Measurements from ENCODE around the gene NAA10.
"Not testable (repeated sequence)": the region's sequence is repeated elsewhere in the genome, so short reads cannot be mapped to it uniquely, and the experiment has no call there.

Gene NAA10

DNA sequence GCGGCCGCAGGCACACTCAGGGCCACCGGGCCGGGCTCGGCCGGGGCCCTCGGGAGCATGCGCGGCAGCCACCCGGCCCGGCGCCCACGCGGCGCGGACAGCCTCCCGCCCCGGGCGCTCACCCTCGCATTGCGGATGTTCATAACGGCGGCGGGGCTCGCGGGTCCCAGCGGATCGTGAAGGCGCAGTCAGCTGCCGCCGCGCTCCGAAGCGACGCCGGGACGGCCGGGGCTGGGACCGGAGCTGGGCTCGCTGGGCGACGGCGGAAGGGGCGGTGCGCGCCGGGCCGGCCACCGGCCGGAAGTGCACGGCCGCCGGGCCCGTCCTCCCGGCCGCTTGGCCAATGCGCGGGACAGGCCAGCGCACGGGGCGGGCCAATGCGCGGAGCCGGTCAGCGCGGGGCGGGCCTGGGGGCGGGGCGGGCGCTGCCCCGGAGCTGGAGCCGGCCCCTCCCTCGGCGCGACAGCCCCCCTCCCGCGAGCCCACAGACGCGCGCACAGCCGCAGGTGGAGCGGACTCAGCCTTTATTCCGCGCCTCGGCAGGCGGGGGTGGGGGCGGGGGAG lies at the start of gene NAA10:
Gene NAA10, minus strand, starts transcription at position 276 of the 564 bp plus-strand sequence. Its CDS starts 133 bp downstream, at position 143.
- Mint-ChIP-seq H3K27me3 (ENCODE audit: low read depth) (no peaks in the 10 kb centered on the region), H3K4me1 (ENCODE audit: low read depth) (peaks cover 9% of the 10 kb centered on the region), H3K4me3 (peak within 1 kb of the TSS; percentile 81), H3K36me3 (ENCODE audit: low read depth) (peaks cover 11% of the 10 kb centered on the region), H3K9me3 (no peaks in the 10 kb centered on the region), H3K27ac (peak within 1 kb of the TSS; percentile 45)

DNA sequence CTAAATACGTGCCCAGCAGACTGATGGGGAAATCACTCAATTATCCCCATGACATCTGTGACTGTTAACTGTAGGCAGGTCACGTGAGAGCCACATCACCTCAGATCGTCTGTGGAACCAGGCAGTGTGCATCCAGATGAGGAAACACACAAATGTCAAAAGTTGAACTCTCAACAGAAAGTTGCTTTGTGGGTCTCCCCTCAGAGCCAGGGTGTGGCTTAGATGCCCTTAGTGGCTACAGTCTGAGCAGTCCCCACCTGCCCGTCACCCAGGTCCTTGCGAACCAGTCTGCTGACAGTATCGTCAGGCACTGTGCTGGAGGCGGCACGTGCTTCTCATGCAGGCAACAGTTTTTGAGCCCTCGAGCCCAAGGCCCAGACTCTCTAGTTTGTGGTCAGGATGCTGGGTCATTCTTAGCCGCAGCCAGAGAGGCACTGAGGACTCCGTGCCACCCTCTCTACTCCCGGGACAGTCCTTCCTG lies 48.5 kb upstream of the NAA10 start:
- H3K9me3 Mint-ChIP-seq, result no peaks in the 10 kb centered on the region
- peaks cover 33% of the 10 kb centered on the region for H3K4me1 Mint-ChIP-seq (ENCODE audit: low read depth)
- peak overlapping the region; percentile 94 for H3K27ac Mint-ChIP-seq
- peaks cover 3% of the 10 kb centered on the region for H3K36me3 Mint-ChIP-seq (ENCODE audit: low read depth)
- H3K27me3 Mint-ChIP-seq (ENCODE audit: low read depth), result no peaks in the 10 kb centered on the region
- peak overlapping the region; percentile 58 for H3K4me3 Mint-ChIP-seq

DNA sequence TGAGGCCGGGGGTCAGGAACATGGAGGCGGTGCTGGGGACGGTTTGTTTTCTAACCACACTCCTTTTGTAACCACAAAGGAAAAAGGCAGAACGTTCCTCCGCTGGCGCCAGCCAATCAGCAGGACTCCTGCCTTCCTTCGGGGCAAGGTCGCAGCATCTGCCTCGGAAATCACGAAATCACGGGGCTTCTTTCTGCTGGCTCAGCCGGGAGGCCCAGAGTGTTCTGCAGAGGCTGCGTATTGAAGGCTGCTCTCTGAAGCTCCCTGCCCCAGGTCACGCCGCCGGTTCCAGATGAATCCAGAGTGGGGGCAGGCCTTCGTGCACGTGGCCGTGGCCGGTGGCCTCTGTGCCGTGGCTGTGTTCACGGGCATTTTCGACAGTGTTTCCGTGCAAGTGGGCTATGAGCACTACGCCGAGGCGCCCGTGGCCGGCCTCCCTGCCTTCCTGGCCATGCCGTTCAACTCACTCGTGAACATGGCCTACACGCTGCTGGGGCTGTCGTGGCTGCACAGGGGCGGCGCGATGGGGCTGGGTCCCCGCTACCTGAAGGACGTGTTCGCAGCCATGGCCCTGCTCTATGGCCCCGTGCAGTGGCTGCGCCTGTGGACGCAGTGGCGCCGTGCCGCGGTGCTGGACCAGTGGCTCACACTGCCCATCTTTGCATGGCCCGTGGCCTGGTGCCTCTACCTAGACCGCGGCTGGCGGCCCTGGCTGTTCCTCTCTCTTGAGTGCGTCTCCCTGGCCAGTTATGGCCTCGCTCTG lies 47.1 kb upstream of the NAA10 start:
- Mint-ChIP-seq H3K36me3 (ENCODE audit: low read depth) (peaks cover 3% of the 10 kb centered on the region), H3K9me3 (no peaks in the 10 kb centered on the region), H3K4me3 (peak overlapping the region; percentile 65), H3K27me3 (ENCODE audit: low read depth) (no peaks in the 10 kb centered on the region), H3K27ac (peak overlapping the region; percentile 94), H3K4me1 (ENCODE audit: low read depth) (peaks cover 33% of the 10 kb centered on the region)

- H3K9me3 Mint-ChIP-seq, result no peaks in the 10 kb centered on the region
- peaks cover 3% of the 10 kb centered on the region for H3K36me3 Mint-ChIP-seq (ENCODE audit: low read depth)
- no peaks in the 10 kb centered on the region for H3K27me3 Mint-ChIP-seq (ENCODE audit: low read depth)
- H3K27ac Mint-ChIP-seq, result peak overlapping the region; percentile 94
- peak overlapping the region; percentile 65 for H3K4me3 Mint-ChIP-seq
- H3K4me1 Mint-ChIP-seq (ENCODE audit: low read depth), result peaks cover 33% of the 10 kb centered on the region
These were observed 46.4 kb upstream of the NAA10 start for GRCh38 chrX:153981231-153981630.

DNA sequence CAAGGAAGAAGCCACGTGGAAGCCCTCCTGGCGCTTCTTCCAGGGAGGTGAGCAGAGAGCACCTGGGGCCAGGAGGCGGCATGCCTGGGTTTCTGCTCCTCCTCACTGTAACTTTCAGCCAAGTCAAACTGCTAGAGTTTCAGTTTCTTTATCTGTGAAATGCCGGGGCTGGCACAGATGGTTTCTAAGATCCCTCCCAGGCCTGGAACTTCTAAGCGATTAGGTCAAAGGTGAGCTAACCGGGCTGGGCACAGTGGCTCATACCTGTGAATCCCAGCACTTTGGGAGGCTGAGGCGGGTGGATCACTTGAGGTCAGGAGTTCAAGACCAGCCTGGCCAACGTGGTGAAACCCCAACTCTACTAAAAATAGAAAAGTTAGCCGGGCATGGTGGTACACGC lies 45.6 kb upstream of the NAA10 start:
- not testable (repeated sequence) for H3K27me3 Mint-ChIP-seq (ENCODE audit: low read depth); H3K36me3 Mint-ChIP-seq (ENCODE audit: low read depth); H3K9me3 Mint-ChIP-seq
- Mint-ChIP-seq H3K4me1 (ENCODE audit: low read depth) (peaks cover 33% of the 10 kb centered on the region), H3K4me3 (peak overlapping the region; percentile 69), H3K27ac (peak overlapping the region; percentile 91)

DNA sequence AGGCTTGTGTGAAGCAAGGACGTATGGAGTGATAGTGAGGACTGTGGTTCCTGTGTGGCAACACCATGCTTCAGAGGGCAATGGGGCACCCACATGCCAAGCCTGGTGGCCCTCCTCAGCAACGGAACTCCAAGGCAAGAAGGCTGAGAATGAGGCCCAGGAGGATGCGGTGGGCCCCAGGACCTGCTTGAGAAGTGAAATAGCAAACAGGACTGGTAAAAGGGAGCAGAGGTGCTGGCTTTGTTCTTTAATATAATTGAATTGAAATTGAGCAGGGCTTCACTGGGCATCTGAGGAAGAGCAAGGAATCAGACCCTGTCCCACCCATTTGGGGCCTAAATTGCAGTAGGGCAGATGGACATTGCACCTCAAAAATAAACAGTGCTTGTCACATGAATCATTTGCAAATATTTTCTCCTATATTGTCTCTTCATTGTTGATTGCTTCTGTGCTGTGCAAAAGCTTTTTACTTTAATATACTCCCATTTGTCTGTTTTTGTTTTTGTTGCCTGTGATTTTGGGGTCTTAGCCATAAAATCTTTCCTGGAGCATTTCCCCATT lies 40.0 kb upstream of the NAA10 start:
- Mint-ChIP-seq H3K4me1 (ENCODE audit: low read depth) (peaks cover 12% of the 10 kb centered on the region), H3K27me3 (ENCODE audit: low read depth) (no peaks in the 10 kb centered on the region), H3K4me3 (no peak overlapping the region), H3K36me3 (ENCODE audit: low read depth) (peaks cover 4% of the 10 kb centered on the region), H3K9me3 (no peaks in the 10 kb centered on the region), H3K27ac (peak overlapping the region; percentile 94)

DNA sequence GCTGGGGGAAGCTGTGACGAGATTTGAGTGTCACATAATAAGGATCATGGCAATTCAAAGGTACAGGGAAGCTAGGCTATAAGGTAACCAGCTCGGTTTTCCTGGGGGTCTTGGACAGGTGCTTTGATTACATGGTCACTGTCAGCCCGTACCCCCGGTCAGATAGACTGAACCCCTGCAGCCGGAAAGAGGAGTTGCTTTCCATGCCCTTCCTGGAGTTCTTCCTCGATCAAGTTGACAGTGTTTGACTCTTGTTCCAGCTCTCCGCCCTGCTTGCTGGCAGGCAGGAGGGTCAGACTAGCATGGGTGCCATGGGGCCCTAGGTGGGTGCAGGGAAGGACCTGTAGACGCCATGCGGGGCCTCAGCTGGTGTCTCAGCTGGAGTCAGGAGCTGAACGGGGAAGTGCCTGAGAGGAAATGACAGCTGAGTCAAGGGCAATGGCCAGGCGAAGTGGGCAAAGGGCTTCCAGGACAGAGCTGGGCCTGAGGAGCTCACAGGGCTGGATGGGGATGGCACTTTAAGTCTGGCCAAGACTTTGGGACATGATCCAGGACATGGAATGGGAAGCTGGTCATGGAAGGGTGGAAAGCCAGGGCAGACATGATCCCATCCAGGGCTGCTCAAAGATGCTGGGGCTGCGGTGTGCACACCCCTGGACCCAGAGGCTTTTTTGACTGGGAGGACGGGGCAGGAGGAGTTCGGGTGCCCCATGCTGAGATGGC lies 39.3 kb upstream of the NAA10 start:
- H3K36me3 Mint-ChIP-seq (ENCODE audit: low read depth), result peaks cover 9% of the 10 kb centered on the region
- H3K4me1 Mint-ChIP-seq (ENCODE audit: low read depth), result peaks cover 12% of the 10 kb centered on the region
- H3K4me3 Mint-ChIP-seq, result peak overlapping the region; percentile 85
- peak overlapping the region; percentile 94 for H3K27ac Mint-ChIP-seq
- H3K27me3 Mint-ChIP-seq (ENCODE audit: low read depth), result no peaks in the 10 kb centered on the region
- no peaks in the 10 kb centered on the region for H3K9me3 Mint-ChIP-seq

- Mint-ChIP-seq H3K27ac (peak overlapping the region; percentile 94), H3K27me3 (ENCODE audit: low read depth) (no peaks in the 10 kb centered on the region), H3K9me3 (no peaks in the 10 kb centered on the region), H3K4me1 (ENCODE audit: low read depth) (peaks cover 12% of the 10 kb centered on the region), H3K4me3 (peak overlapping the region; percentile 85), H3K36me3 (ENCODE audit: low read depth) (peaks cover 9% of the 10 kb centered on the region)
These were observed 38.5 kb upstream of the NAA10 start for GRCh38 chrX:153973127-153974002.

GRCh38 chrX:153972368-153973126 lies 37.7 kb upstream of the NAA10 start, which contains the start of gene TMEM187:
TSS of gene TMEM187 (plus strand) at chrX:153972754. CDS start at chrX:153982063, 9,309 bp downstream.
- no peaks in the 10 kb centered on the region for H3K27me3 Mint-ChIP-seq (ENCODE audit: low read depth)
- H3K4me3 Mint-ChIP-seq, result peak within 1 kb of the TSS; percentile 100

DNA sequence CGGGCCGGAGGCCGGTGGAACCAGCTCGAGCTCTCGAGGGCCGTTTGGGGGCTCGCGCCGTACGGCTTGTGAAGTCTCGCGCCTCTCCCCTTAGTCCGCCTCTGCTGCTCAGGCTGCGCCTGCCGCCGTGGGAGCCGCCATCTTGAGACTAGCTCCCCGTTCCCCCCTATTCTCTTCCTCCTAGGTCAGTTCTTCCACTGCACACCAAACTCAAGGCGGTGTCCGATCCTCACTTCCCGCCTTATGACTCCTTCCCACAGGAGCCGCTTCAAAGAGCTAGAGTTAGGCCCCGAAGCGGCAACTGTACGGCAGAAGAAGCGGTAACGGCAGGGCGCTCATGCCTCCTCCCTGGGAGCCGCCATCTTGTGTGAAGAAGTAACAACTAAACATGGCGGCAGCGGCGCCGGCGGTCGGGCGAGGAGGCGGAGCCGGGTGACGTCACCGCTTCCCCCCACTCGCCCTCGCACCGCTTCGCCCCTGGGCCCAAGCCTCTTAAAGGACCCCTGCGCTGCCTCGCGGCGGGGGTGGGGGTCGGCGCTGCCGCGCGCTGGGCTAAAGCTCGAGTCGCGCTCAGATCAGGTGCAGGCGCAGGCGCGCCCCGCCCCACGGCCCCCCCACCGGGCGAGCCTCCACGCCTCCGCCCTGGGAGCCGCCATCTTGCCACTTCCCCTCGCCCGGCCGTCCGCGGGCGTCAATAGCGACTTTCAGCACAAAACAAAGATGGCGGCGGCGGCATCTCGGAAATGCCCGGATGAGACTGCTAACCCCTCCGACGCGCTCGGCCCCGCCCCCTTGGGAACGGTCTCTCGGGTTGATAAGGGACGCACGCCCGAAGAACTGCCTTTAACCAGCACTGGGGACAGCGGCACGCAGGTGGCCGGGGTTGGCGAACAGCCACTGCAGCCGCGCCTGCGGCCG lies 36.9 kb upstream of the NAA10 start, which contains the start of gene HCFC1:
Gene HCFC1, minus strand, starts transcription at position 369 of the 918 bp plus-strand sequence. CDS start 978 bp downstream, outside the sequence.
- no peaks in the 10 kb centered on the region for H3K27me3 Mint-ChIP-seq (ENCODE audit: low read depth)
- peak within 1 kb of the TSS; percentile 100 for H3K27ac Mint-ChIP-seq
- H3K9me3 Mint-ChIP-seq, result no peaks in the 10 kb centered on the region
- H3K4me1 Mint-ChIP-seq (ENCODE audit: low read depth), result peaks cover 25% of the 10 kb centered on the region
- peaks cover 17% of the 10 kb centered on the region for H3K36me3 Mint-ChIP-seq (ENCODE audit: low read depth)
- H3K4me3 Mint-ChIP-seq, result peak within 1 kb of the TSS; percentile 100

More at GRCh38 chrX:153972368-153973126, 37.7 kb upstream of the NAA10 start, which contains the start of gene TMEM187:
- Mint-ChIP-seq H3K36me3 (ENCODE audit: low read depth) (peaks cover 13% of the 10 kb centered on the region), H3K4me1 (ENCODE audit: low read depth) (peaks cover 20% of the 10 kb centered on the region), H3K9me3 (no peaks in the 10 kb centered on the region), H3K27ac (peak within 1 kb of the TSS; percentile 100)

DNA sequence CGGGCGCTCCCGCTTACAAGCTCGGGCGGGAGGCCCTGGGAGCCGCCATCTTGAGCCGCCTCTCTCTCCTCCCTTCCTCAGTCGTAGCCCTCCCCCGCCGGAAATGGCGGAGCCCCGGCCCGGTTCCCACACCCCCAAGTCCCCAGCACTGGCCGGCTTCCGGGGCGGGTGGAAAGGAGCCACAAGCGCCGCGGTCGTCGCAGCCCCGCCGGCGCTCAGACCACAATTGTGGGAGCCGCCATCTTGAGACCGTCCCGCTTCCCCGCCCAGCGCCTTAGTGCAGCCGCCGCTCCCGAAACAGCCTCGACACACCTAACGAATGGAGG lies 36.2 kb upstream of the NAA10 start:
- Mint-ChIP-seq H3K27ac (peak overlapping the region; percentile 100), H3K4me1 (ENCODE audit: low read depth) (peaks cover 31% of the 10 kb centered on the region), H3K4me3 (peak overlapping the region; percentile 100), H3K27me3 (ENCODE audit: low read depth) (no peaks in the 10 kb centered on the region), H3K9me3 (no peaks in the 10 kb centered on the region), H3K36me3 (ENCODE audit: low read depth) (peaks cover 17% of the 10 kb centered on the region)

DNA sequence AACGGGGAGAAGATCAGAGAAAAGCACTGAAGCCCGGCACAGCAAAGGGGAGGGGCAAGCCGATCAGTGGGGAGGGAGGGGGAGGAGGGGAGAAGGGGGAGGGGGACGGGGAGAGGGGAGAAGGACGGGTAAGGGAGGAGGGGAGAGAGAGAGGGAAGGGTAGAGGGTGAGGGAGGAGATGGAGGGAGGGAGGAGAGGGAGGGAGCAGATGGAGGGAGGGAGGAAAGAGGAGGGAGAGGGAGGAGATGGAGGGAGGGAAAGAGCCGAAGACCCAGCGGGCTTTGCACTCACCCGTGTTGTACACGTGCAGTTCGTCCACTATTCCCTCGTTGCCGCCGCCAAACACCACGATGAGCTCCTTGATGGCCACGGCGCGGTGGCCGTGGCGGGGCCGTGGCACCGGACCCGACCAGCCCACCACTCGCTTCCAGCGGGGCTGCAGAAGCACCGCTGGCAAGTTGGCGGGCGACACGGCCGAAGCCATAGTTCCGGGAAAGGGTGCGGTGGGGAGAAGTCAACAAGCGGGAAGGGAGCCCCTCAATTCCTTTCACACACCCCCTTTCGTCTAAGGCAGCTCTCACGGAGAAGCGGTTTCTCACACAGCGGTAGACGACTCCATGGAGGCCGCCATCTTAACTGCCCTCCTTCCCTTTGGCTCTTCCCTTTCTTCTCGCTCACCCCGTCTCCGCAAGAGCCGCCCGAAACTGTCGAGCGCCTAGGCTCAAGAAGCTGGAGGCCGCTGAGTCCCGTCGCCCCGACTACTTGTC lies 35.7 kb upstream of the NAA10 start:
- no peaks in the 10 kb centered on the region for H3K27me3 Mint-ChIP-seq (ENCODE audit: low read depth)
- peak overlapping the region; percentile 100 for H3K27ac Mint-ChIP-seq
- peak overlapping the region; percentile 100 for H3K4me3 Mint-ChIP-seq
- peaks cover 17% of the 10 kb centered on the region for H3K36me3 Mint-ChIP-seq (ENCODE audit: low read depth)
- no peaks in the 10 kb centered on the region for H3K9me3 Mint-ChIP-seq
- peaks cover 32% of the 10 kb centered on the region for H3K4me1 Mint-ChIP-seq (ENCODE audit: low read depth)

Measured in T-helper 1 cell treated with Interleukin-12 subunit alpha and Interleukin-12 subunit beta and Interleukin-4 antibody, amounts not matched to agents 30 μg/mL and 1 μg/mL, for 36 hours (primary cell).